OCI-LY7 (cell line): ENCODE results near the gene COPS4. TPM values are rescaled to one million over a fixed set of nuclear protein-coding genes. Genes with fewer than 3 reads are reported as not detected.

Source experiments
- BruUV-seq: library from RNA; stranded (reverse); fragments of 400-500 nt; replicated peaks from 2 replicates; lab custom pipeline; 2021; lab: Mats Ljungman, UMichigan
- CTCF ChIA-PET: fragments of 300-600 bp; sonication (Branson Sonifier 250); formaldehyde crosslinking; loops from one replicate; lab custom pipeline; 2022; ENCODE audit warnings: antibody characterized with exemption; ENCODE audit not compliant: unreplicated experiment; lab: Charles Lee
- POLR2A ChIA-PET: fragments of 300-600 bp; sonication (Branson Sonifier 250); formaldehyde crosslinking; loops from one replicate; lab custom pipeline; 2022; ENCODE audit warnings: antibody characterized with exemption; lab: Charles Lee
- DNase-seq: peaks from one replicate; pipeline ENCODE4 v3.0.0-alpha.2; 2015; ENCODE audit warnings: low spot score
- H2AFZ ChIP-seq: fragments of 200-600 bp; sonication (generic), shearing (Covaris generic); 2 replicates; pipeline ENCODE4 v1.6.1; 2014; ENCODE audit warnings: mild to moderate bottlenecking, antibody characterized with exemption, low read length, moderate library complexity
- H3K27ac ChIP-seq: fragments of 200-600 bp; sonication (generic); 2 replicates; pipeline ENCODE4 v1.5.1; 2014; ENCODE audit warnings: mixed run types, low read depth, mild to moderate bottlenecking, moderate library complexity, low read length, inconsistent platforms; ENCODE audit not compliant: poor library complexity, severe bottlenecking
- H3K36me3 ChIP-seq: fragments of 200-600 bp; sonication (generic); 2 replicates; pipeline ENCODE4 v1.6.1; 2014; ENCODE audit warnings: mild to moderate bottlenecking, antibody characterized with exemption, low read length, moderate library complexity, mixed read lengths; ENCODE audit not compliant: insufficient read depth
- H3K4me1 ChIP-seq: fragments of 200-600 bp; sonication (generic); 2 replicates; pipeline ENCODE4 v1.5.1; 2014; ENCODE audit warnings: mild to moderate bottlenecking, low read length; ENCODE audit not compliant: insufficient read depth, poor library complexity, severe bottlenecking
- H3K4me2 ChIP-seq: fragments of 200-600 bp; sonication (generic); 2 replicates; pipeline ENCODE4 v1.6.1; 2014; ENCODE audit warnings: mild to moderate bottlenecking, low read length
- H3K4me3 ChIP-seq: fragments of 200-600 bp; sonication (generic); 2 replicates; pipeline ENCODE4 v1.5.1; 2014; ENCODE audit warnings: mild to moderate bottlenecking, low read depth, low read length; ENCODE audit not compliant: poor library complexity, severe bottlenecking
- H3K79me2 ChIP-seq: fragments of 200-600 bp; sonication (generic); 2 replicates; pipeline ENCODE4 v1.6.1; 2016; ENCODE audit warnings: low read depth, mild to moderate bottlenecking, low read length, moderate library complexity, mixed read lengths; ENCODE audit not compliant: insufficient read depth
- H3K9me2 ChIP-seq: fragments of 200-600 bp; sonication (generic); 2 replicates; pipeline ENCODE4 v1.6.1; 2016; ENCODE audit warnings: mild to moderate bottlenecking, low read length, mixed read lengths; ENCODE audit not compliant: insufficient read depth
- H3K9me3 ChIP-seq: fragments of 200-600 bp; sonication (generic); 2 replicates; pipeline ENCODE4 v1.6.1; 2014; ENCODE audit warnings: mild to moderate bottlenecking, mixed run types, low read length, mixed read lengths
- H4K20me1 ChIP-seq: fragments of 200-600 bp; sonication (generic); 2 replicates; pipeline ENCODE4 v1.6.1; 2014; ENCODE audit warnings: mild to moderate bottlenecking, antibody characterized with exemption, low read length, moderate library complexity, mixed read lengths; ENCODE audit not compliant: insufficient read depth
- CTCF ChIP-seq: fragments of 200-600 bp; sonication (generic); conservative IDR thresholded peaks from 2 replicates; pipeline ENCODE4 v1.5.1; 2014; ENCODE audit warnings: mild to moderate bottlenecking, antibody characterized with exemption, low read length, moderate library complexity, mixed read lengths
- EZH2phosphoT487 ChIP-seq: fragments of 200-600 bp; sonication (generic); IDR thresholded peaks from 2 replicates; pipeline ENCODE4 v1.6.1; 2018; ENCODE audit warnings: low read depth, borderline replicate concordance, mild to moderate bottlenecking, mixed run types, antibody characterized with exemption, low read length, moderate library complexity, mixed read lengths
- intact Hi-C: fragments of 100-400 bp; cut with micrococcal nuclease; formaldehyde crosslinking; loops from one replicate; pipeline ENCODE4 v1.10.0; 2022; ENCODE audit not compliant: unreplicated experiment
- total RNA-seq, 2 experiments: library from RNA; depleted of rRNA in 1 of 2; stranded (reverse); fragments of >200 nt in 1 of 2; shearing (Covaris generic) in 1 of 2; gene quantifications; 2 replicates each; pipeline ENCODE4 v1.2.3, GENCODE V29; 2014 to 2022

Gene COPS4
- total RNA-seq, 2 experiments from 2014 or later = 38.5 to 38.9 TPM

- Histone ChIP-seq H3K36me3 (no peaks in the 10 kb centered on the region), H3K9me3 (no peaks in the 10 kb centered on the region), H4K20me1 (no peaks in the 10 kb centered on the region), H2AFZ (no peak overlapping the region), H3K9me2 (no peaks in the 10 kb centered on the region), H3K79me2 (no peaks in the 10 kb centered on the region), H3K4me3 (no peak overlapping the region), H3K4me2 (no peak overlapping the region), H3K4me1 (no peaks in the 10 kb centered on the region), H3K27ac (no peak overlapping the region)
- CTCF ChIA-PET = no interaction called here
- BruUV-seq = no TSS peak
- POLR2A ChIA-PET = interaction anchor here (0.7 to 0.9 kb wide), 2 partner anchors 11 to 618 kb away, joined by 3 to 4 read pairs; no protein-coding TSS in a partner anchor
- intact Hi-C loops = no loop called here
- TF ChIP-seq EZH2phosphoT487 = no peak
- no peak for TF ChIP-seq CTCF
- DNase-seq = no peak
Measured at GRCh38 chr4:83089410-83090157, 54.6 kb downstream of the COPS4 start.

GRCh38 chr4:83093060-83093640, 58.2 kb downstream of the COPS4 start:
- H3K9me2 ChIP-seq = no peaks in the 10 kb centered on the region
- H4K20me1 ChIP-seq = no peaks in the 10 kb centered on the region
- H2AFZ ChIP-seq = no peak overlapping the region
- H3K4me1 ChIP-seq = no peaks in the 10 kb centered on the region
- CTCF ChIA-PET = no interaction called here
- H3K9me3 ChIP-seq = no peaks in the 10 kb centered on the region
- no peak for DNase-seq
- H3K4me3 ChIP-seq = no peak overlapping the region
- BruUV-seq = no TSS peak
- H3K36me3 ChIP-seq = no peaks in the 10 kb centered on the region
- intact Hi-C loops = no loop called here
- no peak overlapping the region for H3K4me2 ChIP-seq
- H3K27ac ChIP-seq = no peak overlapping the region
- no peak for TF ChIP-seq EZH2phosphoT487
- no peak for TF ChIP-seq CTCF
- H3K79me2 ChIP-seq = no peaks in the 10 kb centered on the region
- POLR2A ChIA-PET = interaction anchor here (1.1 to 1.3 kb wide), 2 partner anchors 58 to 181 kb away, joined by 3 read pairs; partner anchors contain the start of gene COPS4

- Histone ChIP-seq H3K36me3 (no peaks in the 10 kb centered on the region), H4K20me1 (no peaks in the 10 kb centered on the region), H3K79me2 (no peaks in the 10 kb centered on the region), H3K9me3 (no peaks in the 10 kb centered on the region), H3K4me3 (no peak overlapping the region), H3K4me1 (no peaks in the 10 kb centered on the region), H3K27ac (no peak overlapping the region), H3K4me2 (no peak overlapping the region), H2AFZ (no peak overlapping the region), H3K9me2 (no peaks in the 10 kb centered on the region)
- POLR2A ChIA-PET = interaction anchor here (0.6 to 1.6 kb wide), 4 partner anchors 14 to 242 kb away, joined by 3 to 4 read pairs (median 4); no protein-coding TSS in a partner anchor
- no peak for TF ChIP-seq EZH2phosphoT487
- TF ChIP-seq CTCF = no peak
- CTCF ChIA-PET = no interaction called here
- intact Hi-C loops = no loop called here
- BruUV-seq = no TSS peak
- no peak for DNase-seq
Measured at GRCh38 chr4:83096397-83096796, 61.4 kb downstream of the COPS4 start.
